HUES6 (cell line): Measurements from ENCODE around the gene ITPRIP.

Source experiments
- H3K27ac ChIP-seq: 2 replicates; pipeline ENCODE4 v1.7.0; 2013; ENCODE audit warnings: low read depth, mild to moderate bottlenecking, low read length, inconsistent platforms
- H3K27me3 ChIP-seq: 2 replicates; pipeline ENCODE4 v1.6.1; 2013; ENCODE audit warnings: low read length; ENCODE audit not compliant: control insufficient read depth, insufficient read depth
- H3K36me3 ChIP-seq: 2 replicates; pipeline ENCODE4 v1.6.1; 2013; ENCODE audit warnings: low read length; ENCODE audit not compliant: control insufficient read depth, insufficient read depth
- H3K4me1 ChIP-seq: 2 replicates; pipeline ENCODE4 v1.6.1; 2013; ENCODE audit warnings: low read length; ENCODE audit not compliant: control insufficient read depth, insufficient read depth
- H3K4me3 ChIP-seq: 2 replicates; pipeline ENCODE4 v1.5.1; 2013; ENCODE audit warnings: low read depth, low read length
- H3K9ac ChIP-seq: one replicate; pipeline ENCODE4 v1.6.1; 2013; ENCODE audit warnings: mild to moderate bottlenecking, low read length
- H3K9me3 ChIP-seq: 2 replicates; pipeline ENCODE4 v1.6.1; 2013; ENCODE audit warnings: low read depth, low read length; ENCODE audit not compliant: control insufficient read depth, insufficient read depth

The ITPRIP gene

GRCh38 chr10:104316321-104317099 lies 21.8 kb downstream of the ITPRIP start:
- Histone ChIP-seq H3K27me3 (no peaks in the 10 kb centered on the region), H3K9me3 (no peaks in the 10 kb centered on the region), H3K9ac (no peak overlapping the region), H3K4me3 (no peak overlapping the region), H3K27ac (no peak overlapping the region), H3K36me3 (peaks cover 37% of the 10 kb centered on the region), H3K4me1 (peaks cover 34% of the 10 kb centered on the region)

GRCh38 chr10:104315486-104315921 lies 22.8 kb downstream of the ITPRIP start:
- H3K4me1 ChIP-seq: peaks cover 31% of the 10 kb centered on the region
- no peak overlapping the region for H3K27ac ChIP-seq
- no peaks in the 10 kb centered on the region for H3K27me3 ChIP-seq
- H3K9me3 ChIP-seq: no peaks in the 10 kb centered on the region
- peaks cover 34% of the 10 kb centered on the region for H3K36me3 ChIP-seq
- H3K9ac ChIP-seq: no peak overlapping the region
- H3K4me3 ChIP-seq: no peak overlapping the region

DNA sequence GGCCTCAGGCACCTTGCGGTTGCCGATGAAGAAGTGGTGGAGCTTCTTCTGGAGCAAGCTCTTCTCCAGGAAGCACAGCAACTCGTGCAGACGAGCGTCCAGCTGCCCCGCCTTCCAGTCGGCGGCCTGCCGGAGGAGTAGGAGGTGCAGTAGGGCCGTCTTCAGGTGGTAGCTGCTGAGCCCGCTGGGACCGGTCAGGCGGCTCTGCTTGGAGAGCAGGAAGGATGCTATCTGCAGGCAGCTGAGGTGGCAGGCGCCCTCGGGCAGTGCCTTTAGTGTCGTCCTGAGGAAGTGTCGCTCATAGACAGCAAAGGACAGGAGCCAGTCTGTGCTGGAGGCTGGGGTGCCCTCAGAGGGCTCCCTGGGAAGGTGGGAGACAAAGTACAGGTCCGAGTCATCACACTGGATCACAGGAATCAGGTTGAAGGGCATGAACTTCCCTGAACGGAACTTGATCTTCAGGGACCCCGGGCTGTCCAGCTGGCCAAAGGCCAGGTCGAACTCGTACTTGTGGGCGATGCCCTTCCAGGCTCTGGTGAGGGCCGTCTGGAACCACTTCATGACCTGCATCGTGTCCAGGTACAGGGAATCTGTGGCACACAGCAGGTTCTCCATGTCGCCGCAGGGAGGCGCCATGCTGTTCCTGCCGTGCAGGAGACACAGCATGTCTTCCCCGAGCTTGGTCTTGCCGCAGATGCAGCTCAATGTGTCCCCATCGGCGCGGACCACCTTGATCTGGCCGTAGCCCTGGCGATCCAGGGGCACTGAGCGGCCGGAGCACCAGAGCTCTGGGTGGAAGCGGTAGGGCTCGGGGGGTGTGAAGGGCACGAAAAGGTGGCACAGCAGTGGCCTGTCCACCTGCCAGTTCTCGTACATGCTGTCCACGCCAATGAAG lies 23.4 kb downstream of the ITPRIP start:
- Histone ChIP-seq H3K27me3 (no peaks in the 10 kb centered on the region), H3K36me3 (peaks cover 34% of the 10 kb centered on the region), H3K9ac (no peak overlapping the region), H3K4me1 (peaks cover 30% of the 10 kb centered on the region), H3K9me3 (no peaks in the 10 kb centered on the region), H3K4me3 (no peak overlapping the region), H3K27ac (no peak overlapping the region)

GRCh38 chr10:104311184-104311720 lies 27.0 kb downstream of the ITPRIP start:
- H3K4me1 ChIP-seq: no peaks in the 10 kb centered on the region
- H3K9me3 ChIP-seq: no peaks in the 10 kb centered on the region
- H3K4me3 ChIP-seq: no peak overlapping the region
- H3K36me3 ChIP-seq: peaks cover 33% of the 10 kb centered on the region
- H3K27ac ChIP-seq: no peak overlapping the region
- no peak overlapping the region for H3K9ac ChIP-seq
- H3K27me3 ChIP-seq: no peaks in the 10 kb centered on the region

GRCh38 chr10:104309980-104310978 lies 28.0 kb downstream of the ITPRIP start:
- no peak overlapping the region for H3K4me3 ChIP-seq
- H3K9me3 ChIP-seq: no peaks in the 10 kb centered on the region
- H3K4me1 ChIP-seq: peaks cover 6% of the 10 kb centered on the region
- H3K27me3 ChIP-seq: no peaks in the 10 kb centered on the region
- no peak overlapping the region for H3K27ac ChIP-seq
- H3K36me3 ChIP-seq: peaks cover 25% of the 10 kb centered on the region
- no peak overlapping the region for H3K9ac ChIP-seq

DNA sequence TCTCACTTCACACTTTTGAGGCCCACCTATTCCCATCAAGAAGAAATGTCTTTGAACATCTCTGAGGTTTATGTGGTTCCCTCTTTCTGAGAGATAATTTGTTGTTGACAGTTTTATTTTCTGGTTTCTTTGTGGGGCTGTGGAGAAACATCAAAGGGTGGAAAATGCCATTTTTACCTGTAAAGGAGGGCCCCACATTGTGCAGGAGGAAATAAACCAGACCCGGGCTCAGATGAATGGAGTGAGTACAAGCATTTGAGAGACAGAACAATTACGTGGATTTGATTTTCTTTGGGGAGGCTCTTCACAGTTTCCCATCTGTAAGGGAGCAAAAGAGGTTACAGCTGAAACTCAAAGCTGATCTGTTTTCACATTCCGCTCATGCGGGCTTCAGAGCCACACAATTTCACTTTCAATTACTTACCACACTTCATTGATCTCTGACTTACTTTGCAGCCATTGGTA lies 29.8 kb downstream of the ITPRIP start:
- no peak overlapping the region for H3K27ac ChIP-seq
- no peaks in the 10 kb centered on the region for H3K27me3 ChIP-seq
- H3K36me3 ChIP-seq: peaks cover 7% of the 10 kb centered on the region
- H3K4me1 ChIP-seq: peaks cover 6% of the 10 kb centered on the region
- peaks cover 11% of the 10 kb centered on the region for H3K9me3 ChIP-seq
- no peak overlapping the region for H3K9ac ChIP-seq
- H3K4me3 ChIP-seq: no peak overlapping the region

DNA sequence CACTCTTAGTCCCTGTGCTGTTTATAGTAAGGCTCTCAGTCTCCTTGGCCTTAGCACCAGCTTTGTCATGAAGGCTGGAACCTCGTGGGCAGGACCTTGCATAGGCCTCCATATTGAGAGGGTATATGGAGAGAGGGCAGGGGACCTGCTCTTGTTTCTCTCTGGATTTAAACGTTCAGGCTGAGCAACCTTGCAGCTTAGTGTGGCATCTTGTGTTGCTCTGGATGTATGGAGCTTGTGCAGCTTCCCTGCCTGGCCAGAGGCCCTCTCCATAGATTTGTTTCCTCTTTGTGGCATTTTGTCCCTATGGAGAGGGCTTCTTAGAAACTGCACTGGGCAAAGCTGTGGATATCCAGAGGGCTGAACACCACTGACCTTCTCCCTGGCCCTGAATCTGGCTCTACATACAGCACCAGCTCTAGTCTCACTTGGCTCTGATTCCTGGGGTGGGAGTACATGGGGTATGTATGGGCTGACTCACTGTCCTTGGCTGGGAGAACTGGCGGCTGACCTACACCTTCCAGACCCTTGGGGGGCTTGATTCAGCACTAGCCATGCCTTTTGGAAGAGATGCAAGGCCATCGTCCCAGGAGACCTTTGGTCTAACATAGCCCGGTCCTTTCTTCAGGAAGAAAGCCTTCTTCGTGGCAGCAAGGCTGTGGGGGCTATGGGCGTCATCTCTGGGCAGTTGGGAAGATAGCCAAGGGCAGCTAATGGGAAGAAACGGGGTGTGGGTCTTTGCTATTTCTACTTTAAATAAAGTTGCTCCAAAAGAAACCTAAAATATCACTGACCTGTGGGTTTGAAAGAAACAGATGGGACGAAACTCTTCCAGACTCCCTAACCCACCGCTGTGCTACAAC lies 30.5 kb downstream of the ITPRIP start:
- Histone ChIP-seq H3K9ac (no peak overlapping the region), H3K4me3 (no peak overlapping the region), H3K9me3 (peaks cover 18% of the 10 kb centered on the region), H3K36me3 (no peaks in the 10 kb centered on the region), H3K4me1 (peaks cover 6% of the 10 kb centered on the region), H3K27me3 (no peaks in the 10 kb centered on the region), H3K27ac (no peak overlapping the region)

DNA sequence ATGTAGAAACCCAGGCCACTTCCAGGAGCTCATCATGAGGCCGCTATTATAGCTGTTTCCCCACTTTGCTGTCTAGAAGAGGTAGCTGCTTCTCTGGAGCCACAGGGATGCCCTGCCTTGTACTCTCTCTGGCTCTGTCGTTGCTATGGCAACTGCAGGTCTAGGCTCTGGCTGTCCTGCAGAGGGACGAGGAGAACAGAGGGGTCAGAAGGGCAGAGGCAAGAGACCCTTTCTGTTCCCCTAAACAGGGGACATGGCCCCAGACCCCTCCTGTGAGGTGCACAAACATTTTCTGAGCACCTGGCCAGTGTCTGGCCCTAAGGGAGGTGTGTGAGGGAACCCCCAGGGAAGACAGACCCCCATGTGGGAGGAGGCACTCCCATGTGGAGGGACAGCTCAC lies 31.4 kb downstream of the ITPRIP start:
- H3K9me3 ChIP-seq: peaks cover 18% of the 10 kb centered on the region
- no peak overlapping the region for H3K27ac ChIP-seq
- no peak overlapping the region for H3K9ac ChIP-seq
- peaks cover 6% of the 10 kb centered on the region for H3K4me1 ChIP-seq
- H3K27me3 ChIP-seq: no peaks in the 10 kb centered on the region
- no peak overlapping the region for H3K4me3 ChIP-seq
- H3K36me3 ChIP-seq: no peaks in the 10 kb centered on the region

DNA sequence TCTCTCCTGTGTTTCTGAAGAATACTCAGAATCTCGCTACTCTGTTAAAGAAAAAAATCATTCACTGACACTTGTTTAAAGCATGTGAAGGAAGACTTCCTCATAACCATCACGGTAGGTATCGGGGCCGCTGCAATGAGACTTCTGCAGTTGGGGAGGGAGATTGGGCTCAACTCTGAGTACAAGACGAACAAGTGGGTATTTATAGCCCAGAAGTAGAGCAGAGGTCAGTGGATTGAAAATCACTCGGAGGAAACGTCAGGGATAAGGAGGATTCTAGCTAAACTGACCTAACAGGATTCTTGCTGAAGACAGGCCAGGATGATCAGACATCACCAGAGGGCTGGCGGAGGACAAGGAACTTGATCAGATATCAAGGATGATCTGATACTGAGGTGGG lies 33.3 kb downstream of the ITPRIP start:
- H3K27me3 ChIP-seq: no peaks in the 10 kb centered on the region
- H3K9me3 ChIP-seq: peaks cover 18% of the 10 kb centered on the region
- H3K9ac ChIP-seq: no peak overlapping the region
- peaks cover 10% of the 10 kb centered on the region for H3K4me1 ChIP-seq
- no peaks in the 10 kb centered on the region for H3K36me3 ChIP-seq
- H3K27ac ChIP-seq: no peak overlapping the region
- H3K4me3 ChIP-seq: no peak overlapping the region
